Measurements from ENCODE around the gene CCND2.

Gene CCND2

GRCh38 chr12:4277857-4278256 lies 4.3 kb downstream of the CCND2 start:
- no peak for DNase-seq

DNA sequence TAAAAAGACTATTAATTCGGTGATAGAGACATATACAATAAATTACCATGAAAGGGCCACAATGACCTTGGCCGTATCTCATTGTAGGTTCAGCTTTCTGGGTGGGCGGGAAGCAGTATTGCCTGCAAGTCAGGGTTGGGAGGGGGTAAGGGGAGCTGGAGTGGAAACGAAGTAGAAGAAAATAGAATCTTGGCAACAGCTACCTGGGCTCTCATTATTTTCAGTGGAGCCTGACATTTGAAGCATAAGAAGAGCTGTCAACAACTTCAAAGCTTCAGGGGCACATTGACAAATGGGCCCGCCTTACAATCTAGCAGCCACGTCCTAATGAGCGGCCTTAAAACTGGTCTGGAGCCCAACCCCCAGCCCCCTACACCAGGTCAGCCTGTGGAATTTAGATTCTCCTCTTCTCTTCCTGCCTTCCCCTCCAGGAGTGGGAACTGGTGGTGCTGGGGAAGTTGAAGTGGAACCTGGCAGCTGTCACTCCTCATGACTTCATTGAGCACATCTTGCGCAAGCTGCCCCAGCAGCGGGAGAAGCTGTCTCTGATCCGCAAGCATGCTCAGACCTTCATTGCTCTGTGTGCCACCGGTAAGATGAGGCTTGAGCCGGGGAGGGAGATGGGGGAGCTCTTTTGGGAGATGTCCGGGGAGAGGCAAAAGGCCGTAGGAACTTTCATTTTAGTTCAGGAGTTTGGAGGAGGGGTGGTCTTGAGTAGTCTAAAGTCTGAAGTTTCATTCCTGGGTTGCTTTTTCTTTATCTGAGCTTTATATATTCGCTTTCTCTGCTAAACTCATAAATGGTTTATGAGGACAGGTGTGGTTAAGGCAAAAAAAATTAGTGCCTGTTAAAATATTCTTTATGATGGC lies 5.0 kb downstream of the CCND2 start:
- peak; percentile 50 for DNase-seq

DNA sequence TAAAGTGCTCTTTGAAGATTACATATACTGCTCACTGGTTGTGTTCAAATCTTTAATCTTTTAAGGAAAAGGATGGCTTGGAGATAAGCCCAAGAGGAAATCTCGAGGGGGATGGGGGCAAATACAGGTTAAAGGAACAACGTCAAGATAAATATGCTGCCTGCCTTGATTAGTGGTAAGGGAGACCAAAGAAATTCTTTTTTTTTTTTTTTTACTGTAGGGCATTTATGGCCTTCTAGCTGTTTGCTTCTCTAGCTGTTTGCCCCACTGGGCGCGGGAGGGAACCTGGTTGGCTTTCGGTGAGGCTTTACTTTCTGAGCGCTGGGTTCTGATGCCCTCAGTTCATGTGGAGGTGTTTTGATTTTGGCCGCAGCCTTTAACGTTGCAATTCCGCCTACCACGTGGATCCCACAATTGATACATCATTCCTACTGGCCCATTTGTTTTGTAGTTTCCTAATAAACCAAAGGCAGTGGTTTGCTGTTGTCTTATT lies 5.7 kb downstream of the CCND2 start:
- no peak for DNase-seq

- no peak for DNase-seq
Observed at GRCh38 chr12:4280351-4281163, 7.0 kb downstream of the CCND2 start.

GRCh38 chr12:4281173-4281654 lies 7.7 kb downstream of the CCND2 start:
- DNase-seq, result no peak

DNA sequence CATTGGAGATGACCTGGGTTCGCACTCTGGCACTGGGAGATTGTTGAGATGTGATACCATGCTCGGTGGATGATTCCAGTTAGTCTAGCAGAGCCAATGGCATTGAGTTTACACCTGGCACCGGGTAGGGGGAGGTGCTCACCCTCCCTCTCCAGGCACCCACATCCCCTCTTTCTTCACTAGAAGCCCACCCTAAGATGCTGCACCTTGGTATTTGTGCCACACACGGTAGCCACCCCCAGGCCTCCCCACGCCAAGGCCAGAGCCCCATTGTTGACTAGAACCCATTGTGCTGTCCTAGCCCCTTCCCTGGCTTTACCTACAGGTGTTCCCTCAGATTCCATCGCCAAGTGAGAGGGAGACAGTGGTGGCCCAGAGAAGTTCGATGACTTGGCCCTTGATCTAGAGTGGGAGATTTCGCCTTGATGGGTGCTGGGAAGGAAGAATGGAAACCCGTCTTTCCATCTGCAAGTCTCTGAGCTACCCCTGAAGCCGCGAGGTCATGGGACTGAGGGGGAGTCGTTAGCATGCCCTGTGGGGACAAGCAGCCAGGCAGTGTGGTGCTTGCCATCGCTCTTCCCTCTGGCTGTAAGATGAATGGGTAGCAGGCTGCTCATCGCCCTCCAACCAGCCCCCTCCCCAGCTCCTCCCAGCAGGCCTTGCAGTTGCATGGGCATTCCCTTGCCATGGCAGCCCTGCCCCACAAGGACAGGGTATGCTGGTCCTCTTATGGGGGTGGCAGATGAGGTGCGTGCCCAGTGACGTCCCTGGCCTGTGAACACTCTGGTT lies 8.7 kb downstream of the CCND2 start:
- no peak for DNase-seq

GRCh38 chr12:4282892-4283511 lies 9.4 kb downstream of the CCND2 start:
- DNase-seq, result no peak

GRCh38 chr12:4283512-4284255 lies 10.1 kb downstream of the CCND2 start:
- DNase-seq, result no peak

DNA sequence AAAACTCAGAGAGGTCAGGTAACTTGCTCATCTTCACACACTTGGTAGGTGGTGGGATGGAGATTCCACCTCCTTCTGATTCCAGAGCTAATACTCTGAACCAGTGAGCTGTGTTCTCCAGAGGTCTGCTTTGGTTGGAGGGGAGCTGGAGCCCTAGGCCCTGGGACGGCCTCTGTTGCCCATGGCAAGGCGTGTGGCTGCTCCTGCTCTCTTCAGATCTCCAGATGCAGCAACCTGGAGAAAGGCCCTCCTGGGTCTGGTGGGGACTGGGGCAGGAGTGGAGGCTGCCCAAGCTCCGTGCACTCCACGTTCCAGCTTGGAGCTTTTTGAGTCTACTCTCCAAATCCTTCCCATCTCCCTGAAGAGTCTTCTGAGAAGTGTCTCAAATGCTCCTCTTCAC lies 10.7 kb downstream of the CCND2 start:
- DNase-seq, result no peak

DNA sequence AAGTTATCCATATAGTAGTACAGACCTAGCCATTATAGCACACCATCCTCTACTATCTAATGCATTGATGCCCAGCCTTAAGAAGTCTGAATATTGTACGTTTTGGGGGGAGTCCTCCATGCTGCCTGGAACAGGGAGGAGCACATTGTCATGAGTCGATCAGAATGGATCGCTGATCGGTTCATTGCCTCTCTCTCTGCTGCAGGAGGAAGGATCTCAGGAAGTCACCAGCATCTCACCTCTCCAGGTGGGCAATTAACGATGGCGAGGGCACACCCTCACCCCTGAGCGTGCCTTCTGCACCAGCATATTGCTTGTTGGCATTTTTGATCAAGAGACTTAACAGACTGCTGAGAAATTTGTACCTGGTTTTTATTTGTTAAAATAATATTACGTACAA lies 11.5 kb downstream of the CCND2 start:
- no peak for DNase-seq

DNA sequence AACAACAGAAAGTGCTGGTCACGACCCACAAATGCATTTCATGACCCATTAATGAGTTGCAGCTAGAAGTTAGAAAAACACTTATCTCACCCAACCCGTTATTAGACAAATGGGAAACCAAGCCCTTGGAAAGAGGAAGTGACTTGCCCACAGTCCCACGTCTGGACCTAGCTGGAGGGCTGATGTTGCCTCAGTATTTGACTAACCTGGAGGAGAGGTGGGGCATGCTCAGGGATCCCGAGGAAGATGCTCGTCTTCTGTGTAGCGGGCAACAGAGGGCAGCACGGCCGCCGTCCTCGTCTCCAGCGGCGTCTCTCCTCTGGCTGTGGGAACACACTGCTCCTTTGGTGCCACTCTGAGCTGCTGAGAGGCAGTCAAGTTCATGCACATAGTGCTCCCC lies 12.7 kb downstream of the CCND2 start:
- DNase-seq, result no peak

GRCh38 chr12:4286771-4287317 lies 13.3 kb downstream of the CCND2 start:
- no peak for DNase-seq

- DNase-seq, result no peak
Observed at GRCh38 chr12:4287325-4288211, 14.0 kb downstream of the CCND2 start.

GRCh38 chr12:4288296-4289131 lies 15.0 kb downstream of the CCND2 start:
- no peak for DNase-seq

GRCh38 chr12:4289231-4289878 lies 15.8 kb downstream of the CCND2 start:
- DNase-seq, result no peak

GRCh38 chr12:4289998-4290790 lies 16.6 kb downstream of the CCND2 start:
- DNase-seq, result no peak

DNA sequence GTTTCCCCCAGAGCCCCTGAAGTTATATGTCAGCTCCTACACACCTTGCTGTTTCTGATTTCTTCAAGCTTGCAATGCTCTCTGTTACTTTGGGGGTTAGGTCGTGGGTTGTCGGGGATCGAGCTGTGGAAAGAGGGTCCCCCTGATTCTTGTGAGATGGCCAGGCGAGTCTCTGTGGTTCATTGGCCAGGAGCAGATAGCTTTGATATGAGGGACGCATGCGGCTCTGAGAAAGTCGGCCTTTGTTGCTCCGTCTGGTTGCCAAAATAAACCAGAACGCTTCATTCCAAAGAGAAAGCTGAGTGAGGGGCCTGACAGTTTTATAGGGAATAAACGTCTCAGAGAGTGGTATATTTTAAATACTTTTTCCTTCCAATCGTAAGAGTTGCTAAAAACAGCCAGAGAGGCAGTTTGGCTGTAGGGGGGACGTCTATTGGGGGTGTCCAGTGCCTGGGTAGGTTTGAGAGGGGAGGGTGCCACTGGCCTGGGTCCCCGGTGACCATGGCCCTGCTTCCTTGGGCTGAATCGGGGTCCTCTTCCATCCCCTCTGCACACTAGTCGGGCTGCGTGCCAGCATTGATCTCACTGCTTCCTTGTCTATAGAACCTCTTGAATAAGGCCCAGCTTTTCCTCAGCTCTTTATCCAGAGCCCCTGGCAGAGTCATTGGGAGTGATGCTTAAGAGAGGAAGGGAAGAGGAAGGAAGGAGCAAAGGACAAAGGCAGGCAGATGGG lies 18.9 kb downstream of the CCND2 start:
- no peak for DNase-seq
